AG20443 (cell line): ENCODE results near the gene PLS3.

Source experiments
- DNase-seq: peaks from one replicate; pipeline ENCODE4 v3.0.0; 2012; ENCODE audit warnings: low spot score, mixed read lengths

PLS3 gene

DNA sequence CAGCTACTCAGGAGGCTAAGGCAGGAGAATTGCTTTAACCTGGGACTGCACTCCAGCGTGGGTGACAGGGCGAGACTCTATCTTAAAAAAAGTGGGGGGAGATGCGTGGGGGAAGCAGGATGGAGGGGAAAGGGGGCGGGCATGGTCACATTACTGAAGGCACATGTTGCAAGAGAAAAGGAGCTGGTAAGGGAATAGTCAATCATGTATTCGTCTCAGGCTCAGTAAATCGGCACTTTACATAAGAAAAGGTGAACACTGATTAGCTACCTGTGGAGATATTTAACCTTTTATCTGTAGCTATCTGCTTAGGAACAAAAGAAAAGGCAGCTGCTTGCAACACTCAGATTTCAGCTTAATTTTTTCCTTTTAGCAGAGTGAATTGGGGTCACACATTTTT is 132.5 kb downstream of the PLS3 start:
- no peak for DNase-seq

DNA sequence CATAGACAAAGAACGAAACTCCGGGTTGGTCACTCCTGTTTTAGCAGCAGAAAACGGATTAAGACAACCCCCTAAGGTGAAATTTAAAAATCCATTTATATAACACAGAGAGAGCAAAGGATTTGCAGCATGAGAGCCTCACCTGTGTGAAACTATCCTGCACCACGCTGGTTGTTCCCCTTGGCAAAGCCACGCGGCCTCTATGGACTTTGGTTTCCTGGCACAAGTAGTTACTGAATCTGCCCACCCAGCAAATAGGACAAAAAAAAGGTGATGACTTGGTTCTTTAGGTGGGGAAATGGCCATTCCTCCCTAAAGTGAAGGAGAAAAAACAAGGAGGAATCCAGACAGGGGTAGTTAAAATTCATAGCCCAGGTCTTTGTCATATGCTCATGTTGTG is 133.1 kb downstream of the PLS3 start:
- no peak for DNase-seq

DNA sequence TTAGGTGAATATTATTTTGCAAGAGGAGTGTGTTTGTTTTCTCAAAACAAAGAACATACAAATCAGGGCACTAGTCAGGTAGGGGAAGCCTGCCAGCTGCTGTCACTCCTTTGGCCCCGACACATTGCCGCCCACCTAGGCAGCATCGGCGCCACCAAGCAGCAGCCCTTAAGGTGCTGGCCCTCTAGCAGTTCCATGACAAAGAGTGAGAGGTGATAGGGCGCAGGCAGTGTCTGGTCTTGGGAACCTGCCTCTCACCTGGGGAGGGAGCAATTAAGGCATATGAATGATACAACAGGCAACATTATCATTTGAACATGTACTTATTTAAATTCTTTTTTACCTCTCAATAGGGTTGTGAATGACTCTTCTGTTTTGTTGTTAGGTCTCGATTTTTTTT is 135.1 kb downstream of the PLS3 start:
- DNase-seq, result no peak

DNA sequence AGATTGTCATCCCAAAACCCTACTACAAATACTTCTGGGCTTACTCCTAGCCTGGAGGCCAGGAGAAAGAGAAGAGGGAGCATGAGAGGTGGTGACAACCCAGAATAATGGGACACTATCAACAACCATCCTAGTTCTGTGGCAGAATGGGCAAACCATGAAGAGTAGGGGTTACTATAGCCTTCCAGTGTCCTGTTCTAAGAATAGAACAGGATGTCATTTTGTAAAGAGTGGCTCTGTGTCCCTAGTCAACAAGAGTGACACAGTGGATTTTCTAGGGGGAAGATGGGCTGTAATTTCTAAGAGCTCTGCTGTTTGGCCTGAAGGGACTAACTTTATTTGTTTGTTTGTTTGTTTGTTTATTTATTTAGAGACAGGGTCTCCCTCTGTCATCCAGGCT is 136.0 kb downstream of the PLS3 start:
- DNase-seq, result no peak

DNA sequence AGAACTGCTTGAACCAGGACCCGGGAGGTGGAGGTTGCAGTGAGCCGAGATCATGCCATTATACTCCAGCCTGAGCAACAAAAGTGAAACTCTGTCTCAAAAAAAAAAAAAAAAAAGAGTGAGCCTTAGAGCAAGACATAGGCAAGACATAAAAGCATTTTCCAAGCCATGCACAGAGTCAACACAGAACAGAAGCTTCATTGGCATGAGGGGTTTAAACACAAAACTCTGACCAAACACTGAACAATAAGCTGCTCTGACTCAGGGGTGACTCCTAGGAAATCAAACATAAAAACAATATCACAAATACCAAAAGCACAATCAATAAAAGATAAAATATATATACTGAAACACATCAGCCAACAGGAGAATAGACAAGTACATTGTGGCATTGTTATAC is 136.8 kb downstream of the PLS3 start:
- DNase-seq, result no peak
